HCT116 (cell line): Measurements from ENCODE around the gene ZNF646. TPM values are rescaled to one million over a fixed set of nuclear protein-coding genes. Genes with fewer than 3 reads are reported as not detected.

ENCODE experiments used
- ATAC-seq: fragments of 200-7000 bp; cut with Tn5 transposase; 2 replicates; pipeline ENCODE4 v1.9.1; 2020; ENCODE audit warnings: mild to moderate bottlenecking, moderate library complexity
- BruUV-seq: library from RNA; stranded (reverse); fragments of 400-500 nt; replicated peaks from 2 replicates; lab custom pipeline; 2021; lab: Mats Ljungman, UMichigan
- CTCF ChIA-PET: fragments of 300-600 bp; sonication (Branson Sonifier 250); formaldehyde crosslinking; loops from one replicate; lab custom pipeline; 2021; ENCODE audit warnings: antibody characterized with exemption; lab: Charles Lee
- POLR2A ChIA-PET: fragments of 300-600, 350-600 bp; sonication (Branson Sonifier 250); formaldehyde crosslinking; loops from one replicate; lab custom pipeline; 2021; ENCODE audit warnings: antibody characterized with exemption; lab: Charles Lee
- RAD21 ChIA-PET, 2 experiments: fragments of 300-600 bp; sonication (Branson Sonifier 250); formaldehyde crosslinking; loops; one replicate each; lab custom pipeline; 2023; ENCODE audit warnings: low total read pairs in 2 of 2; ENCODE audit not compliant: uncharacterized antibody in 2 of 2, unreplicated experiment in 2 of 2, low non-redundant PET in 1 of 2; lab: Charles Lee
- DNase-seq: peaks from one replicate; pipeline ENCODE4 v3.0.0-alpha.2; 2010; ENCODE audit warnings: low read depth, low spot score
- H2AFZ ChIP-seq: fragments of 200-600 bp; shearing (Covaris generic), sonication (generic); 2 replicates; pipeline ENCODE4 v1.6.1; 2017; ENCODE audit warnings: low read depth, mixed run types, mixed read lengths, antibody characterized with exemption, low read length; ENCODE audit not compliant: poor library complexity, severe bottlenecking
- H3K27ac ChIP-seq: 2 replicates; pipeline ENCODE4 v1.5.1; 2012; ENCODE audit warnings: low read depth, low read length
- H3K27me3 ChIP-seq: fragments of 200-600 bp; sonication (generic); 2 replicates; pipeline ENCODE4 v1.6.1; 2016; ENCODE audit warnings: mixed run types, low read length, mixed read lengths; ENCODE audit not compliant: insufficient read depth
- H3K36me3 ChIP-seq, 2 experiments: fragments of 200-500 bp in 1 of 2; fragments of 200-600 bp in 1 of 2; sonication (Bioruptor generic) in 1 of 2; sonication (generic) in 1 of 2; 2 replicates each; pipeline versions ENCODE4 v1.5.1 to v1.6.1; 2014 to 2016; ENCODE audit warnings: low read length in 2 of 2, inconsistent platforms in 1 of 2, mixed read lengths in 1 of 2, mixed run types in 1 of 2; ENCODE audit not compliant: insufficient read depth in 2 of 2, control insufficient read depth in 1 of 2
- H3K4me1 ChIP-seq, 2 experiments: fragments of 200-600 bp in 1 of 2; sonication (generic) in 1 of 2; 2 replicates each; pipeline versions ENCODE4 v1.5.1 to v1.6.1; 2012 to 2017; ENCODE audit warnings: low read length in 2 of 2, inconsistent platforms in 1 of 2, mild to moderate bottlenecking in 1 of 2, mixed read lengths in 1 of 2, mixed run types in 1 of 2, moderate library complexity in 1 of 2; ENCODE audit not compliant: insufficient read depth in 2 of 2, control insufficient read depth in 1 of 2
- H3K4me2 ChIP-seq: fragments of 200-600 bp; sonication (generic); 2 replicates; pipeline ENCODE4 v1.6.1; 2017; ENCODE audit warnings: mixed run types, low read length, mixed read lengths
- H3K4me3 ChIP-seq, 2 experiments: fragments of 200-600 bp in 1 of 2; sonication (generic) in 1 of 2; replicated peaks in 1 of 2; 2 replicates each; pipeline ENCODE4 v1.5.1; 2011 to 2016; ENCODE audit warnings: low read length in 2 of 2, control low read depth in 1 of 2, low read depth in 1 of 2, mild to moderate bottlenecking in 1 of 2, mixed read lengths in 1 of 2, mixed run types in 1 of 2
- H3K79me2 ChIP-seq: fragments of 200-600 bp; sonication (generic); 2 replicates; pipeline ENCODE4 v1.6.1; 2017; ENCODE audit warnings: mild to moderate bottlenecking, mixed run types, low read length, moderate library complexity, mixed read lengths; ENCODE audit not compliant: insufficient read depth
- H3K9ac ChIP-seq: fragments of 200-600 bp; sonication (generic); 2 replicates; pipeline ENCODE4 v1.6.1; 2016; ENCODE audit warnings: low read length, mixed read lengths
- H3K9me2 ChIP-seq: fragments of 200-600 bp; sonication (generic), shearing (Covaris generic); 2 replicates; pipeline ENCODE4 v1.6.1; 2017; ENCODE audit warnings: mixed run types, mild to moderate bottlenecking, moderate library complexity; ENCODE audit not compliant: insufficient read depth
- H3K9me3 ChIP-seq, 2 experiments: fragments of 200-500 bp in 1 of 2; fragments of 200-600 bp in 1 of 2; sonication (Bioruptor generic) in 1 of 2; sonication (generic) in 1 of 2; 2 replicates each; pipeline ENCODE4 v1.6.1; 2014 to 2017; ENCODE audit warnings: low read length in 2 of 2, mixed read lengths in 2 of 2, inconsistent platforms in 1 of 2, low read depth in 1 of 2, mild to moderate bottlenecking in 1 of 2, mixed run types in 1 of 2, moderate library complexity in 1 of 2; ENCODE audit not compliant: control insufficient read depth in 1 of 2, insufficient read depth in 1 of 2
- H4K20me1 ChIP-seq: fragments of 200-600 bp; sonication (generic), shearing (Covaris generic); 2 replicates; pipeline ENCODE4 v1.6.1; 2017; ENCODE audit warnings: mixed run types, mild to moderate bottlenecking, moderate library complexity; ENCODE audit not compliant: insufficient read depth
- CBX3 ChIP-seq: IDR thresholded peaks from 2 replicates; pipeline ENCODE4 v1.6.1; 2012; ENCODE audit warnings: low read depth
- CEBPB ChIP-seq: IDR thresholded peaks from 2 replicates; pipeline ENCODE4 v1.6.1; 2012; ENCODE audit warnings: low read depth
- ELF1 ChIP-seq: IDR thresholded peaks from 2 replicates; pipeline ENCODE4 v1.6.1; 2012; ENCODE audit warnings: low read depth, borderline replicate concordance
- EZH2 ChIP-seq: fragments of 200-600 bp; sonication (generic); IDR thresholded peaks from 2 replicates; pipeline ENCODE4 v1.6.1; 2017; ENCODE audit warnings: antibody characterized with exemption, mixed run types
- FOSL1 ChIP-seq: IDR thresholded peaks from 2 replicates; pipeline ENCODE4 v1.6.1; 2012; ENCODE audit warnings: low read depth
- JUND ChIP-seq: IDR thresholded peaks from 2 replicates; pipeline ENCODE4 v1.6.1; 2012
- POLR2A ChIP-seq: IDR thresholded peaks from 2 replicates; pipeline ENCODE4 v1.7.0; 2011; ENCODE audit warnings: borderline replicate concordance; ENCODE audit not compliant: insufficient read depth, insufficient read length; ENCODE audit errors: extremely low read depth
- POLR2AphosphoS5 ChIP-seq: IDR thresholded peaks from 2 replicates; pipeline ENCODE4 v1.6.1; 2011; ENCODE audit warnings: mild to moderate bottlenecking, low read depth, low read length, moderate library complexity
- SIN3A ChIP-seq: IDR thresholded peaks from 2 replicates; pipeline ENCODE4 v1.6.1; 2012; ENCODE audit warnings: low read depth
- SP1 ChIP-seq: IDR thresholded peaks from 2 replicates; pipeline ENCODE4 v1.6.1; 2012; ENCODE audit warnings: low read depth
- YY1 ChIP-seq: IDR thresholded peaks from 2 replicates; pipeline ENCODE4 v1.6.1; 2011; ENCODE audit warnings: low read length, low read depth, moderate library complexity, mild to moderate bottlenecking; ENCODE audit not compliant: insufficient replicate concordance; ENCODE audit errors: extremely low read depth
- ZBTB33 ChIP-seq: IDR thresholded peaks from 2 replicates; pipeline ENCODE4 v1.6.1; 2011; ENCODE audit warnings: mild to moderate bottlenecking, low read length, moderate library complexity; ENCODE audit not compliant: insufficient replicate concordance; ENCODE audit errors: extremely low read depth
- ZFX ChIP-seq: fragments of 450-650 bp; IDR thresholded peaks from 2 replicates; pipeline ENCODE4 v1.6.1; 2017
- ZNF274 ChIP-seq: fragments of 200-500 bp; sonication (Bioruptor generic); IDR thresholded peaks from 2 replicates; pipeline ENCODE4 v1.6.1; 2014; ENCODE audit warnings: mild to moderate bottlenecking, low read depth, low read length, inconsistent platforms
- intact Hi-C: fragments of 100-400 bp; cut with micrococcal nuclease; formaldehyde crosslinking; loops from 2 replicates; pipeline ENCODE4 v1.10.0; 2022
- total RNA-seq: library from RNA; stranded (reverse); gene quantifications from one replicate; pipeline ENCODE4 v1.2.1, GENCODE V29; 2021; ENCODE audit not compliant: unreplicated experiment
- TF ChIP-seq, protein P1 (sequence below): IDR thresholded peaks from 2 replicates; pipeline ENCODE4 v1.6.1; 2012

ZNF646 gene
- total RNA-seq, 1 experiment from 2014 or later: 17.7 TPM

DNA sequence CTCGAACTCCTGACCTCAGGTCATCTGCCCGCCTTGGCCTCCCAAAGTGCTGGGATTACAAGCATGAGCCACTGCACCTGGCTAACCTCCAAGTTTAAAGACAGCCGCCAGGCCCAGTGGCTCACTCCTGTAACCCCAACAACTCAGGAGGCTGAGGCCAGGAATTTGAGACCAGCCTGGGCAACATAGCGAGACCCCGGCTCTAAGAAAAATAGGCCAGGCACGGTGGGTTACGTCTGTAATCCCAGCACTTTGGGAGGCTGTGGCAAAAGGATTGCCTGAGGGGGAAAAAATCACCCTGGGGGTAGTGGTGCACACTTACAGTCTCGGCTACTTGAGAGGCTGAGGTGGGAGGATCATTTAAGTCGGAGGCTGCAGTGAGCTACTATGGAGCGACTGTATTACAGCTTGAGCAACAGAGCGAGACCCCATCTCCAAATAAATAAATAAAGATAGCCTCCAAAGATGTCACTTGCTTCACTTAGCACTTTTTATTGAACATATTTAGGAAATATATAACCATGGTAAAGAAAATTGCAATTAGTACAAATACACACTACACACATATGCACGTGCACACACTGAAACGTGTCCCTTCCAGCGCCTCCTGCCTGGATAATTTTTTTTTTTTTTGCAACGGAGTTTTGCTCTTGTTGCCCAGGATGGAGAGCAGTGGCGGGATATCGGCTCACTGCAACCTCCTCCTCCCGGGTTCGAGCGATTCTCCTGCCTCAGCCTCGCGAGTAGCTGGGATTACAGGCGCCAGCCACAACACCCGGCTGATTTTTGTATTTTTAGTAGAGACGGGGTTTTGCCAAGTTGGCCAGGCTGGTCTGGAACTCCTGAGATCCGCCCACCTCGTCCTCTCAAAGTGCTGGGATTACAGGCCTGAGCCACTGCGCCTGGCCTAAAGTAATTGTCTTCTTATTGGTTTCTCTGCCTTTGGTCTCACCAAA, 32.6 kb downstream of the ZNF646 start:
- H2AFZ ChIP-seq: no peak overlapping the region
- H3K36me3 ChIP-seq: peaks cover 10 to 24% of the 10 kb centered on the region in 2 experiments
- ChIA-PET CTCF (interaction anchor here (0.7 kb wide), 1 partner anchor 9 kb away, joined by 3 read pairs; no protein-coding TSS in a partner anchor), POLR2A (interaction anchor here (1.3 kb wide), 1 partner anchor 11 kb away, joined by 3 read pairs; the partner anchor contains the start of gene KAT8), RAD21 (no interaction called here)
- TF ChIP-seq FOSL1 (no peak), ZNF274 (no peak), CEBPB (no peak), ZFX (no peak), SP1 (no peak), SIN3A (no peak), ELF1 (no peak), EZH2 (no peak), CBX3 (no peak), POLR2AphosphoS5 (no peak), JUND (no peak), POLR2A (no peak), YY1 (no peak), ZBTB33 (no peak)
- TF ChIP-seq, protein P1, sequence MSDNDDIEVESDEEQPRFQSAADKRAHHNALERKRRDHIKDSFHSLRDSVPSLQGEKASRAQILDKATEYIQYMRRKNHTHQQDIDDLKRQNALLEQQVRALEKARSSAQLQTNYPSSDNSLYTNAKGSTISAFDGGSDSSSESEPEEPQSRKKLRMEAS: no peak
- H3K27me3 ChIP-seq: no peaks in the 10 kb centered on the region
- no peaks in the 10 kb centered on the region for H4K20me1 ChIP-seq
- DNase-seq: no peak
- intact Hi-C loops: loop anchor here (5.0 kb wide), 1 partner anchor 336 kb away; the partner anchor contains the start of gene ZNF843
- ATAC-seq: no peak
- H3K27ac ChIP-seq: no peak overlapping the region
- no peak overlapping the region for H3K9ac ChIP-seq
- no TSS peak for BruUV-seq
- H3K4me3 ChIP-seq: no peak overlapping the region
- H3K9me2 ChIP-seq: no peaks in the 10 kb centered on the region
- no peaks in the 10 kb centered on the region for H3K9me3 ChIP-seq
- peaks cover 16% of the 10 kb centered on the region for H3K79me2 ChIP-seq
- peaks cover 10 to 27% of the 10 kb centered on the region in 2 experiments; a peak in 3 of 4 replicates for H3K4me1 ChIP-seq
- peak overlapping the region; percentile 83; the same call in 1 of the 2 replicates for H3K4me2 ChIP-seq
